CD4-positive, alpha-beta T cell treated with Interleukin-1 beta for 1 hour (primary cell): ENCODE measurements around the gene ARHGAP10.
A peak's percentile ranks its signal among the peaks of the same experiment; 100 is the strongest.

ENCODE experiments used
- DNase-seq, 2 donors: peaks; one replicate each; pipeline ENCODE4 v3.0.0-alpha.2; 2020 to 2022

The ARHGAP10 gene

GRCh38 chr4:147923381-147923780 lies 191.5 kb downstream of the ARHGAP10 start:
- DNase-seq = no peak

GRCh38 chr4:147923854-147924253 lies 192.0 kb downstream of the ARHGAP10 start:
- DNase-seq = no peak

GRCh38 chr4:147924604-147925412 lies 192.9 kb downstream of the ARHGAP10 start:
- DNase-seq = no peak

- DNase-seq = no peak
Observed at GRCh38 chr4:147927377-147928137, 195.7 kb downstream of the ARHGAP10 start.

- DNase-seq = no peak
Observed at GRCh38 chr4:147928400-147928799, 196.5 kb downstream of the ARHGAP10 start.

- no peak for DNase-seq
Observed at GRCh38 chr4:147929746-147930145, 197.9 kb downstream of the ARHGAP10 start.

- DNase-seq = peak in 1 of 2 donors; percentile 22
Observed at GRCh38 chr4:147933316-147933715, 201.4 kb downstream of the ARHGAP10 start.

GRCh38 chr4:147933779-147934178 lies 201.9 kb downstream of the ARHGAP10 start:
- no peak for DNase-seq

- no peak for DNase-seq
Observed at GRCh38 chr4:147938496-147938895, 206.6 kb downstream of the ARHGAP10 start.

- no peak for DNase-seq
Observed at GRCh38 chr4:147940171-147940570, 208.3 kb downstream of the ARHGAP10 start.

GRCh38 chr4:147941373-147941772 lies 209.5 kb downstream of the ARHGAP10 start:
- DNase-seq = no peak

- DNase-seq = no peak
Observed at GRCh38 chr4:147942729-147943128, 210.8 kb downstream of the ARHGAP10 start.

GRCh38 chr4:147943159-147943638 lies 211.3 kb downstream of the ARHGAP10 start:
- DNase-seq = peak in 1 of 2 donors; percentile 23

- no peak for DNase-seq
Observed at GRCh38 chr4:147944249-147944648, 212.4 kb downstream of the ARHGAP10 start.

- no peak for DNase-seq
Observed at GRCh38 chr4:147944670-147945260, 212.9 kb downstream of the ARHGAP10 start.

GRCh38 chr4:147948336-147948735 lies 216.4 kb downstream of the ARHGAP10 start:
- no peak for DNase-seq

- DNase-seq = no peak
Observed at GRCh38 chr4:147950261-147950660, 218.4 kb downstream of the ARHGAP10 start.

- no peak for DNase-seq
Observed at GRCh38 chr4:147950841-147951240, 219.0 kb downstream of the ARHGAP10 start.

- DNase-seq = no peak
Observed at GRCh38 chr4:147954850-147955249, 223.0 kb downstream of the ARHGAP10 start.

GRCh38 chr4:147955827-147956558 lies 224.1 kb downstream of the ARHGAP10 start:
- no peak for DNase-seq

GRCh38 chr4:147957446-147957845 lies 225.6 kb downstream of the ARHGAP10 start:
- no peak for DNase-seq

GRCh38 chr4:147958057-147958456 lies 226.2 kb downstream of the ARHGAP10 start:
- no peak for DNase-seq
